DMS153 (cell line): ENCODE measurements around the gene ANGEL2.

Experiments used
- DNase-seq: peaks from one replicate; lab custom pipeline; 2025; lab: John Stamatoyannopoulos, UW

Gene ANGEL2

GRCh38 chr1:212951126-212951946 lies 64.3 kb downstream of the ANGEL2 start:
- DNase-seq, result no peak

- peak; percentile 93 for DNase-seq
Observed at GRCh38 chr1:212950243-212951125, 65.2 kb downstream of the ANGEL2 start, which contains the start of gene VASH2. Gene VASH2, plus strand, starts transcription at chr1:212950541. Its CDS starts 1,002 bp downstream, at chr1:212951543.

- no peak for DNase-seq
Observed at GRCh38 chr1:212949771-212950170, 65.9 kb downstream of the ANGEL2 start.

- DNase-seq, result no peak
Observed at GRCh38 chr1:212946872-212947271, 68.8 kb downstream of the ANGEL2 start.

GRCh38 chr1:212945463-212946160 lies 70.1 kb downstream of the ANGEL2 start:
- no peak for DNase-seq

GRCh38 chr1:212945056-212945455 lies 70.6 kb downstream of the ANGEL2 start:
- DNase-seq, result no peak

GRCh38 chr1:212944229-212944901 lies 71.3 kb downstream of the ANGEL2 start:
- DNase-seq, result no peak

GRCh38 chr1:212943393-212943710 lies 72.3 kb downstream of the ANGEL2 start:
- no peak for DNase-seq

GRCh38 chr1:212942679-212943392 lies 72.8 kb downstream of the ANGEL2 start:
- DNase-seq, result no peak
